Measurements from ENCODE around the gene PODXL2. TPM values are rescaled to one million over a fixed set of nuclear protein-coding genes. Genes with fewer than 3 reads are reported as not detected.

PODXL2 gene
- total RNA-seq, 1 experiment from 2014 or later, result 5.7 TPM

- TF ChIP-seq EZH2phosphoT487 (IDR thresholded peaks at IDR 0.05; ENCODE audit: borderline replicate concordance), result no peak
- TF ChIP-seq MAX (IDR thresholded peaks at IDR 0.05), result no peak
- no peak for TF ChIP-seq SIN3A (IDR thresholded peaks at IDR 0.05; ENCODE audit: low read depth)
These were observed 62.0 kb downstream of the PODXL2 start (continued) for GRCh38 chr3:127690823-127691452.

GRCh38 chr3:127691489-127691888 lies 62.5 kb downstream of the PODXL2 start:
- POLR2A ChIA-PET, result no interaction called here
- H3K4me3 ChIP-seq (replicated peaks in 1 of 2; ENCODE audit: low read depth in 1 of 2, low read length in 2 of 2), result no peak overlapping the region
- no peak overlapping the region for H2AFZ ChIP-seq (ENCODE audit: low read depth, low read length, poor library complexity, severe bottlenecking)
- no peaks in the 10 kb centered on the region for H3K36me3 ChIP-seq (ENCODE audit: control insufficient read depth in 1 of 2, insufficient read depth in 2 of 2, low read length in 2 of 2)
- no peaks in the 10 kb centered on the region for H3K9me2 ChIP-seq (ENCODE audit: insufficient read depth)
- H3K27ac ChIP-seq (ENCODE audit: low read depth, low read length), result no peak overlapping the region
- H3K27me3 ChIP-seq (ENCODE audit: insufficient read depth, low read length), result no peaks in the 10 kb centered on the region
- H3K4me2 ChIP-seq (ENCODE audit: low read length), result no peak overlapping the region
- no peak overlapping the region for H3K9ac ChIP-seq (ENCODE audit: low read length)
- ATAC-seq (no peak), DNase-seq (ENCODE audit: low read depth, low spot score) (no peak)
- CTCF ChIA-PET, result interaction anchor here (0.6 to 2.2 kb wide), 10 partner anchors 8 to 442 kb away, joined by 3 to 11 read pairs (median 4); partner anchors contain the start of gene MGLL
- no peaks in the 10 kb centered on the region for H3K9me3 ChIP-seq (ENCODE audit: control insufficient read depth in 1 of 2, insufficient read depth in 1 of 2, low read depth in 1 of 2, low read length in 2 of 2)
- intact Hi-C loops (cut with micrococcal nuclease), result loop anchor here (1.0 to 2.0 kb wide), 3 partner anchors 139 to 441 kb away; no protein-coding TSS in a partner anchor
- no peaks in the 10 kb centered on the region for H3K79me2 ChIP-seq (ENCODE audit: insufficient read depth, low read length)
- H3K4me1 ChIP-seq (ENCODE audit: control insufficient read depth in 1 of 2, insufficient read depth in 2 of 2, low read length in 2 of 2), result peaks cover 15 to 41% of the 10 kb centered on the region in 2 experiments
- BruUV-seq (replicated peaks), result no TSS peak
- RAD21 ChIA-PET (ENCODE audit: low non-redundant PET in 1 of 2, low total read pairs in 2 of 2, uncharacterized antibody in 2 of 2, unreplicated experiment in 2 of 2), result interaction anchor here in 1 of 2 experiments (1.2 kb wide), 1 partner anchor 268 kb away, joined by 3 read pairs; no protein-coding TSS in a partner anchor
- TF ChIP-seq TCF7L2 (IDR thresholded peaks at IDR 0.05; ENCODE audit: borderline replicate concordance, extremely low read depth, insufficient read depth, insufficient read length) (no peak), POLR2A (IDR thresholded peaks at IDR 0.05; ENCODE audit: borderline replicate concordance, extremely low read depth, insufficient read depth, insufficient read length) (no peak), JUND (IDR thresholded peaks at IDR 0.05) (no peak), ZFX (IDR thresholded peaks at IDR 0.05) (no peak), SRF (IDR thresholded peaks at IDR 0.05; ENCODE audit: low read depth) (no peak), FOSL1 (IDR thresholded peaks at IDR 0.05; ENCODE audit: low read depth) (no peak), EZH2 (IDR thresholded peaks at IDR 0.05) (no peak), MAX (IDR thresholded peaks at IDR 0.05) (no peak), SP1 (IDR thresholded peaks at IDR 0.05; ENCODE audit: low read depth) (no peak), POLR2AphosphoS5 (IDR thresholded peaks at IDR 0.05; ENCODE audit: low read depth, low read length) (no peak), ZNF274 (IDR thresholded peaks at IDR 0.05; ENCODE audit: low read depth, low read length) (no peak), RAD21 (IDR thresholded peaks at IDR 0.05; ENCODE audit: low read depth) (no peak), CBX3 (IDR thresholded peaks at IDR 0.05; ENCODE audit: low read depth) (no peak), CEBPB (IDR thresholded peaks at IDR 0.05; ENCODE audit: low read depth) (no peak), ELF1 (IDR thresholded peaks at IDR 0.05; ENCODE audit: borderline replicate concordance, low read depth) (no peak), SIN3A (IDR thresholded peaks at IDR 0.05; ENCODE audit: low read depth) (no peak)
- TF ChIP-seq, protein P1, sequence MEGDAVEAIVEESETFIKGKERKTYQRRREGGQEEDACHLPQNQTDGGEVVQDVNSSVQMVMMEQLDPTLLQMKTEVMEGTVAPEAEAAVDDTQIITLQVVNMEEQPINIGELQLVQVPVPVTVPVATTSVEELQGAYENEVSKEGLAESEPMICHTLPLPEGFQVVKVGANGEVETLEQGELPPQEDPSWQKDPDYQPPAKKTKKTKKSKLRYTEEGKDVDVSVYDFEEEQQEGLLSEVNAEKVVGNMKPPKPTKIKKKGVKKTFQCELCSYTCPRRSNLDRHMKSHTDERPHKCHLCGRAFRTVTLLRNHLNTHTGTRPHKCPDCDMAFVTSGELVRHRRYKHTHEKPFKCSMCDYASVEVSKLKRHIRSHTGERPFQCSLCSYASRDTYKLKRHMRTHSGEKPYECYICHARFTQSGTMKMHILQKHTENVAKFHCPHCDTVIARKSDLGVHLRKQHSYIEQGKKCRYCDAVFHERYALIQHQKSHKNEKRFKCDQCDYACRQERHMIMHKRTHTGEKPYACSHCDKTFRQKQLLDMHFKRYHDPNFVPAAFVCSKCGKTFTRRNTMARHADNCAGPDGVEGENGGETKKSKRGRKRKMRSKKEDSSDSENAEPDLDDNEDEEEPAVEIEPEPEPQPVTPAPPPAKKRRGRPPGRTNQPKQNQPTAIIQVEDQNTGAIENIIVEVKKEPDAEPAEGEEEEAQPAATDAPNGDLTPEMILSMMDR (IDR thresholded peaks at IDR 0.05 in 2 of 3, conservative IDR thresholded peaks at IDR 0.05 in 1 of 3; ENCODE audit: borderline replicate concordance in 1 of 3, insufficient read depth in 1 of 3, low read depth in 2 of 3, low read length in 2 of 3), result no peak
- TF ChIP-seq, protein P2, sequence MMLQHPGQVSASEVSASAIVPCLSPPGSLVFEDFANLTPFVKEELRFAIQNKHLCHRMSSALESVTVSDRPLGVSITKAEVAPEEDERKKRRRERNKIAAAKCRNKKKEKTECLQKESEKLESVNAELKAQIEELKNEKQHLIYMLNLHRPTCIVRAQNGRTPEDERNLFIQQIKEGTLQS (IDR thresholded peaks at IDR 0.05), result no peak
- TF ChIP-seq, protein P3, sequence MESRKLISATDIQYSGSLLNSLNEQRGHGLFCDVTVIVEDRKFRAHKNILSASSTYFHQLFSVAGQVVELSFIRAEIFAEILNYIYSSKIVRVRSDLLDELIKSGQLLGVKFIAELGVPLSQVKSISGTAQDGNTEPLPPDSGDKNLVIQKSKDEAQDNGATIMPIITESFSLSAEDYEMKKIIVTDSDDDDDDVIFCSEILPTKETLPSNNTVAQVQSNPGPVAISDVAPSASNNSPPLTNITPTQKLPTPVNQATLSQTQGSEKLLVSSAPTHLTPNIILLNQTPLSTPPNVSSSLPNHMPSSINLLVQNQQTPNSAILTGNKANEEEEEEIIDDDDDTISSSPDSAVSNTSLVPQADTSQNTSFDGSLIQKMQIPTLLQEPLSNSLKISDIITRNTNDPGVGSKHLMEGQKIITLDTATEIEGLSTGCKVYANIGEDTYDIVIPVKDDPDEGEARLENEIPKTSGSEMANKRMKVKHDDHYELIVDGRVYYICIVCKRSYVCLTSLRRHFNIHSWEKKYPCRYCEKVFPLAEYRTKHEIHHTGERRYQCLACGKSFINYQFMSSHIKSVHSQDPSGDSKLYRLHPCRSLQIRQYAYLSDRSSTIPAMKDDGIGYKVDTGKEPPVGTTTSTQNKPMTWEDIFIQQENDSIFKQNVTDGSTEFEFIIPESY (IDR thresholded peaks at IDR 0.05; ENCODE audit: extremely low read depth, insufficient replicate concordance, low read length), result no peak
- no peaks in the 10 kb centered on the region for H4K20me1 ChIP-seq (ENCODE audit: insufficient read depth)
